HEK293 (cell line): ENCODE results near the gene TIE1.

Experiments used
- FEZF1 ChIP-seq: fragments of 450-650 bp; formaldehyde crosslinking; IDR thresholded peaks from 2 replicates; pipeline ENCODE4 v1.5.1; 2016; ENCODE audit warnings: missing biosample characterization, missing genetic modification characterization
- GLIS1 ChIP-seq: fragments of 450-650 bp; formaldehyde crosslinking; IDR thresholded peaks from 2 replicates; pipeline ENCODE4 v1.5.1; 2016; ENCODE audit warnings: missing biosample characterization, missing genetic modification characterization
- IKZF3 ChIP-seq: fragments of 450-650 bp; IDR thresholded peaks from 2 replicates; pipeline ENCODE4 v1.5.0; 2018; ENCODE audit warnings: missing biosample characterization, mild to moderate bottlenecking, missing genetic modification characterization, moderate library complexity
- KLF1 ChIP-seq: fragments of 450-650 bp; formaldehyde crosslinking; IDR thresholded peaks from 2 replicates; pipeline ENCODE4 v1.5.1; 2016; ENCODE audit warnings: missing biosample characterization, missing genetic modification characterization
- MEIS1 ChIP-seq: sonication (generic); formaldehyde crosslinking; IDR thresholded peaks from 2 replicates; pipeline ENCODE4 v1.8.1; 2022; ENCODE audit warnings: missing genetic modification reagents, mild to moderate bottlenecking, borderline replicate concordance
- OSR2 ChIP-seq: fragments of 450-650 bp; formaldehyde crosslinking; IDR thresholded peaks from 2 replicates; pipeline ENCODE4 v1.5.1; 2016; ENCODE audit warnings: missing biosample characterization, missing genetic modification characterization
- SCRT2 ChIP-seq: fragments of 450-650 bp; formaldehyde crosslinking; IDR thresholded peaks from 2 replicates; pipeline ENCODE4 v1.5.1; 2016; ENCODE audit warnings: missing biosample characterization, missing genetic modification characterization
- TCF7L2 ChIP-seq: IDR thresholded peaks from 2 replicates; pipeline ENCODE4 v1.6.1; 2011; ENCODE audit warnings: low read depth, mild to moderate bottlenecking, inconsistent platforms, low read length, moderate library complexity, borderline replicate concordance
- YY2 ChIP-seq: fragments of 450-650 bp; formaldehyde crosslinking; IDR thresholded peaks from 2 replicates; pipeline ENCODE4 v1.5.1; 2016; ENCODE audit warnings: missing biosample characterization, missing genetic modification characterization
- ZBTB1 ChIP-seq: fragments of 450-650 bp; formaldehyde crosslinking; IDR thresholded peaks from 2 replicates; pipeline ENCODE4 v1.5.1; 2016; ENCODE audit warnings: missing biosample characterization, missing genetic modification characterization
- ZBTB20 ChIP-seq: fragments of 450-650 bp; formaldehyde crosslinking; IDR thresholded peaks from 2 replicates; pipeline ENCODE4 v1.5.1; 2016; ENCODE audit warnings: missing biosample characterization, missing genetic modification characterization
- ZBTB21 ChIP-seq: fragments of 450-650 bp; formaldehyde crosslinking; IDR thresholded peaks from 2 replicates; pipeline ENCODE4 v1.5.1; 2017; ENCODE audit warnings: missing biosample characterization, missing genetic modification characterization
- ZFP3 ChIP-seq: fragments of 450-650 bp; formaldehyde crosslinking; IDR thresholded peaks from 2 replicates; pipeline ENCODE4 v1.5.1; 2016; ENCODE audit warnings: low read depth, missing biosample characterization, missing genetic modification characterization
- ZNF138 ChIP-seq: fragments of 450-650 bp; formaldehyde crosslinking; IDR thresholded peaks from 2 replicates; pipeline ENCODE4 v1.5.1; 2016; ENCODE audit warnings: missing biosample characterization, missing genetic modification characterization, borderline replicate concordance
- ZNF155 ChIP-seq: fragments of 450-650 bp; formaldehyde crosslinking; IDR thresholded peaks from 2 replicates; pipeline ENCODE4 v1.5.1; 2016; ENCODE audit warnings: missing biosample characterization, missing genetic modification characterization
- ZNF221 ChIP-seq: fragments of 450-650 bp; formaldehyde crosslinking; IDR thresholded peaks from 2 replicates; pipeline ENCODE4 v1.5.1; 2017; ENCODE audit warnings: missing biosample characterization, missing genetic modification characterization, borderline replicate concordance
- ZNF23 ChIP-seq: fragments of 450-650 bp; formaldehyde crosslinking; IDR thresholded peaks from 2 replicates; pipeline ENCODE4 v1.5.1; 2016; ENCODE audit warnings: missing biosample characterization, missing genetic modification characterization, borderline replicate concordance
- ZNF24 ChIP-seq: fragments of 450-650 bp; formaldehyde crosslinking; IDR thresholded peaks from 2 replicates; pipeline ENCODE4 v1.5.1; 2016; ENCODE audit warnings: missing biosample characterization, missing genetic modification characterization
- ZNF266 ChIP-seq: fragments of 450-650 bp; formaldehyde crosslinking; IDR thresholded peaks from 2 replicates; pipeline ENCODE4 v1.5.1; 2016; ENCODE audit warnings: missing biosample characterization, missing genetic modification characterization, low read depth
- ZNF292 ChIP-seq: fragments of 450-650 bp; formaldehyde crosslinking; IDR thresholded peaks from 2 replicates; pipeline ENCODE4 v1.5.1; 2016; ENCODE audit warnings: low read depth, missing biosample characterization, missing genetic modification characterization, borderline replicate concordance
- ZNF416 ChIP-seq: fragments of 450-650 bp; formaldehyde crosslinking; IDR thresholded peaks from 2 replicates; pipeline ENCODE4 v1.5.1; 2016; ENCODE audit warnings: missing biosample characterization, missing genetic modification characterization
- ZNF501 ChIP-seq: fragments of 450-650 bp; formaldehyde crosslinking; IDR thresholded peaks from 2 replicates; pipeline ENCODE4 v1.5.1; 2016; ENCODE audit warnings: missing biosample characterization, missing genetic modification characterization
- ZNF510 ChIP-seq: fragments of 450-650 bp; formaldehyde crosslinking; IDR thresholded peaks from 2 replicates; pipeline ENCODE4 v1.5.1; 2018; ENCODE audit warnings: mild to moderate bottlenecking, missing genetic modification characterization, missing biosample characterization; ENCODE audit not compliant: insufficient replicate concordance
- ZNF664 ChIP-seq: fragments of 450-650 bp; formaldehyde crosslinking; IDR thresholded peaks from 2 replicates; pipeline ENCODE4 v1.5.1; 2016; ENCODE audit warnings: missing biosample characterization, missing genetic modification characterization
- ZNF776 ChIP-seq: fragments of 450-650 bp; formaldehyde crosslinking; IDR thresholded peaks from 2 replicates; pipeline ENCODE4 v1.5.0; 2017; ENCODE audit warnings: missing biosample characterization, missing genetic modification characterization, borderline replicate concordance
- ZNF777 ChIP-seq: fragments of 450-650 bp; formaldehyde crosslinking; IDR thresholded peaks from 2 replicates; pipeline ENCODE4 v1.5.1; 2017; ENCODE audit warnings: missing biosample characterization, missing genetic modification characterization, borderline replicate concordance
- ZNF792 ChIP-seq: fragments of 450-650 bp; formaldehyde crosslinking; IDR thresholded peaks from 2 replicates; pipeline ENCODE4 v1.5.1; 2016; ENCODE audit warnings: missing biosample characterization, missing genetic modification characterization
- ZXDB ChIP-seq: fragments of 450-650 bp; formaldehyde crosslinking; IDR thresholded peaks from 2 replicates; pipeline ENCODE4 v1.5.1; 2016; ENCODE audit warnings: missing biosample characterization, missing genetic modification characterization
- TF ChIP-seq, protein P1 (sequence below): fragments of 450-650 bp; formaldehyde crosslinking; IDR thresholded peaks from 2 replicates; pipeline ENCODE4 v1.5.1; 2017; ENCODE audit warnings: missing biosample characterization, mild to moderate bottlenecking, missing genetic modification characterization, moderate library complexity
- TF ChIP-seq, protein P2 (sequence below): fragments of 450-650 bp; IDR thresholded peaks from 2 replicates; pipeline ENCODE4 v1.5.1; 2018; ENCODE audit warnings: missing biosample characterization, missing genetic modification characterization
- TF ChIP-seq, protein P3 (sequence below): fragments of 450-650 bp; formaldehyde crosslinking; IDR thresholded peaks from 2 replicates; pipeline ENCODE4 v1.5.1; 2016; ENCODE audit warnings: missing biosample characterization, missing genetic modification characterization
- TF ChIP-seq, protein P4 (sequence below): fragments of 450-650 bp; formaldehyde crosslinking; IDR thresholded peaks from 2 replicates; pipeline ENCODE4 v1.5.1; 2016; ENCODE audit warnings: missing biosample characterization, missing genetic modification characterization
- TF ChIP-seq, protein P5 (sequence below): fragments of 450-650 bp; formaldehyde crosslinking; IDR thresholded peaks from 2 replicates; pipeline ENCODE4 v1.5.1; 2016; ENCODE audit warnings: missing biosample characterization, missing genetic modification characterization

TIE1 gene

DNA sequence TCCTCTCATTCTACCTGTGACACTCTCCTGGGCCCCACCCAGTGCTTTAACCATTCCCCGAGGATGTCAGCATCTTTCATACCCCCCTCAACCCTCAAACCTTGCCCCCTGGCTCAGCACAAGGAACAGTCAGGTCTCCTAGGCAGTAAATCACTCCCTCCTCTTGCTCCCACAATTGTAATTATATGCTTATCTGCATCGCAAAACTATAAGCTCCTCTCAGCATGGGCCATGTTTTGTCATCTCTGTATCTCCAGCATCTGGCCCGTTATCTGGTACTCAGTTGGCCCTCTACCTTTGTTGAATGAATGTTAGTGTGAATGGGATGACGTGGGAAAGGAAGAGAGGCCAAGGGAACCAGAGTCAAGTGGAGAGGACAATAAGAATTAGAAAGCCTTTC lies 69.8 kb downstream of the TIE1 start (continued):
- TF ChIP-seq ZBTB1 (tag by site-specific recombination) (no peak), ZBTB20 (tag by site-specific recombination) (no peak), IKZF3 (peak; percentile 45; the same call in 1 of the 2 replicates), ZNF221 (no peak), ZFP3 (tag by site-specific recombination) (no peak), ZNF266 (no peak), TCF7L2 (no peak), ZNF664 (tag by site-specific recombination) (no peak), ZNF792 (no peak), YY2 (tag by site-specific recombination) (no peak), MEIS1 (CRISPR knock-in tag) (no peak), ZNF501 (tag by site-specific recombination) (no peak), SCRT2 (tag by site-specific recombination) (no peak), ZNF155 (tag by site-specific recombination) (no peak), OSR2 (tag by site-specific recombination) (0 out of 2 replicates have a peak, but pooled peaks have one; percentile 30), ZXDB (peak; percentile 35; the same call in 1 of the 2 replicates), ZNF416 (no peak), ZBTB21 (no peak), GLIS1 (tag by site-specific recombination) (peak; percentile 98), ZNF138 (no peak), ZNF510 (tag by site-specific recombination) (no peak), ZNF292 (no peak), FEZF1 (tag by site-specific recombination) (peak; percentile 57), ZNF24 (no peak), KLF1 (tag by site-specific recombination) (no peak), ZNF777 (tag by site-specific recombination) (no peak), ZNF23 (no peak), ZNF776 (no peak)
- TF ChIP-seq, protein P1, sequence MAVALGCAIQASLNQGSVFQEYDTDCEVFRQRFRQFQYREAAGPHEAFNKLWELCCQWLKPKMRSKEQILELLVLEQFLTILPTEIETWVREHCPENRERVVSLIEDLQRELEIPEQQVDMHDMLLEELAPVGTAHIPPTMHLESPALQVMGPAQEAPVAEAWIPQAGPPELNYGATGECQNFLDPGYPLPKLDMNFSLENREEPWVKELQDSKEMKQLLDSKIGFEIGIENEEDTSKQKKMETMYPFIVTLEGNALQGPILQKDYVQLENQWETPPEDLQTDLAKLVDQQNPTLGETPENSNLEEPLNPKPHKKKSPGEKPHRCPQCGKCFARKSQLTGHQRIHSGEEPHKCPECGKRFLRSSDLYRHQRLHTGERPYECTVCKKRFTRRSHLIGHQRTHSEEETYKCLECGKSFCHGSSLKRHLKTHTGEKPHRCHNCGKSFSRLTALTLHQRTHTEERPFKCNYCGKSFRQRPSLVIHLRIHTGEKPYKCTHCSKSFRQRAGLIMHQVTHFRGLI: 0 out of 2 replicates have a peak, but pooled peaks have one; percentile 12
- TF ChIP-seq, protein P2, sequence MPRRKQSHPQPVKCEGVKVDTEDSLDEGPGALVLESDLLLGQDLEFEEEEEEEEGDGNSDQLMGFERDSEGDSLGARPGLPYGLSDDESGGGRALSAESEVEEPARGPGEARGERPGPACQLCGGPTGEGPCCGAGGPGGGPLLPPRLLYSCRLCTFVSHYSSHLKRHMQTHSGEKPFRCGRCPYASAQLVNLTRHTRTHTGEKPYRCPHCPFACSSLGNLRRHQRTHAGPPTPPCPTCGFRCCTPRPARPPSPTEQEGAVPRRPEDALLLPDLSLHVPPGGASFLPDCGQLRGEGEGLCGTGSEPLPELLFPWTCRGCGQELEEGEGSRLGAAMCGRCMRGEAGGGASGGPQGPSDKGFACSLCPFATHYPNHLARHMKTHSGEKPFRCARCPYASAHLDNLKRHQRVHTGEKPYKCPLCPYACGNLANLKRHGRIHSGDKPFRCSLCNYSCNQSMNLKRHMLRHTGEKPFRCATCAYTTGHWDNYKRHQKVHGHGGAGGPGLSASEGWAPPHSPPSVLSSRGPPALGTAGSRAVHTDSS: no peak
- TF ChIP-seq, protein P3, sequence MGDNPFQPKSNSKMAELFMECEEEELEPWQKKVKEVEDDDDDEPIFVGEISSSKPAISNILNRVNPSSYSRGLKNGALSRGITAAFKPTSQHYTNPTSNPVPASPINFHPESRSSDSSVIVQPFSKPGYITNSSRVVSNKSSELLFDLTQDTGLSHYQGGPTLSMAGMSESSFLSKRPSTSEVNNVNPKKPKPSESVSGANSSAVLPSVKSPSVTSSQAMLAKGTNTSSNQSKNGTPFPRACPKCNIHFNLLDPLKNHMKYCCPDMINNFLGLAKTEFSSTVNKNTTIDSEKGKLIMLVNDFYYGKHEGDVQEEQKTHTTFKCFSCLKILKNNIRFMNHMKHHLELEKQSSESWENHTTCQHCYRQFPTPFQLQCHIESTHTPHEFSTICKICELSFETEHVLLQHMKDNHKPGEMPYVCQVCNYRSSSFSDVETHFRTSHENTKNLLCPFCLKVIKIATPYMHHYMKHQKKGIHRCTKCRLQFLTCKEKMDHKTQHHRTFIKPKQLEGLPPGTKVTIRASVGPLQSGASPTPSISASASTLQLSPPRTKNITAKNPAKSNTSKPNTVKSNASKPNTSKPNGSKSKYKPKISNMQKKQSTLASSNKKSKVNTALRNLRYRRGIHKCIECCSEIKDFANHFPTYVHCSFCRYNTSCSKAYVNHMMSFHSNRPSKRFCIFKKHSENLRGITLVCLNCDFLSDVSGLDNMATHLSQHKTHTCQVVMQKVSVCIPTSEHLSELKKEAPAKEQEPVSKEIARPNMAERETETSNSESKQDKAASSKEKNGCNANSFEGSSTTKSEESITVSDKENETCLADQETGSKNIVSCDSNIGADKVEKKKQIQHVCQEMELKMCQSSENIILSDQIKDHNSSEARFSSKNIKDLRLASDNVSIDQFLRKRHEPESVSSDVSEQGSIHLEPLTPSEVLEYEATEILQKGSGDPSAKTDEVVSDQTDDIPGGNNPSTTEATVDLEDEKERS (tag by site-specific recombination): no peak
- TF ChIP-seq, protein P4, sequence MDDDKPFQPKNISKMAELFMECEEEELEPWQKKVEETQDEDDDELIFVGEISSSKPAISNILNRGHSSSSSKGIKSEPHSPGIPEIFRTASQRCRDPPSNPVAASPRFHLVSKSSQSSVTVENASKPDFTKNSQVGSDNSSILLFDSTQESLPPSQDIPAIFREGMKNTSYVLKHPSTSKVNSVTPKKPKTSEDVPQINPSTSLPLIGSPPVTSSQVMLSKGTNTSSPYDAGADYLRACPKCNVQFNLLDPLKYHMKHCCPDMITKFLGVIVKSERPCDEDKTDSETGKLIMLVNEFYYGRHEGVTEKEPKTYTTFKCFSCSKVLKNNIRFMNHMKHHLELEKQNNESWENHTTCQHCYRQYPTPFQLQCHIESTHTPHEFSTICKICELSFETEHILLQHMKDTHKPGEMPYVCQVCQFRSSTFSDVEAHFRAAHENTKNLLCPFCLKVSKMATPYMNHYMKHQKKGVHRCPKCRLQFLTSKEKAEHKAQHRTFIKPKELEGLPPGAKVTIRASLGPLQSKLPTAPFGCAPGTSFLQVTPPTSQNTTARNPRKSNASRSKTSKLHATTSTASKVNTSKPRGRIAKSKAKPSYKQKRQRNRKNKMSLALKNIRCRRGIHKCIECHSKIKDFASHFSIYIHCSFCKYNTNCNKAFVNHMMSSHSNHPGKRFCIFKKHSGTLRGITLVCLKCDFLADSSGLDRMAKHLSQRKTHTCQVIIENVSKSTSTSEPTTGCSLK (tag by site-specific recombination): no peak
- TF ChIP-seq, protein P5, sequence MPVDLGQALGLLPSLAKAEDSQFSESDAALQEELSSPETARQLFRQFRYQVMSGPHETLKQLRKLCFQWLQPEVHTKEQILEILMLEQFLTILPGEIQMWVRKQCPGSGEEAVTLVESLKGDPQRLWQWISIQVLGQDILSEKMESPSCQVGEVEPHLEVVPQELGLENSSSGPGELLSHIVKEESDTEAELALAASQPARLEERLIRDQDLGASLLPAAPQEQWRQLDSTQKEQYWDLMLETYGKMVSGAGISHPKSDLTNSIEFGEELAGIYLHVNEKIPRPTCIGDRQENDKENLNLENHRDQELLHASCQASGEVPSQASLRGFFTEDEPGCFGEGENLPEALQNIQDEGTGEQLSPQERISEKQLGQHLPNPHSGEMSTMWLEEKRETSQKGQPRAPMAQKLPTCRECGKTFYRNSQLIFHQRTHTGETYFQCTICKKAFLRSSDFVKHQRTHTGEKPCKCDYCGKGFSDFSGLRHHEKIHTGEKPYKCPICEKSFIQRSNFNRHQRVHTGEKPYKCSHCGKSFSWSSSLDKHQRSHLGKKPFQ: peak; percentile 88
